Bronchial epithelial cell (primary cell): ENCODE measurements around the gene MID1IP1. TPM values are rescaled to one million over a fixed set of nuclear protein-coding genes. Genes with fewer than 3 reads are reported as not detected.

Source experiments
- DNase-seq: peaks from one replicate; pipeline ENCODE4 v3.0.0-alpha.2; 2010; ENCODE audit warnings: low read depth
- FAIRE-seq: peaks from 2 replicates; lab custom pipeline; 2011; peaks lifted over from hg19 to GRCh38; lab: Jason Lieb, UNC
- H3K27me3 ChIP-seq: 2 replicates; pipeline ENCODE4 v1.5.1; 2011; ENCODE audit warnings: low read length; ENCODE audit not compliant: control insufficient read depth, insufficient read depth
- H3K36me3 ChIP-seq: 2 replicates; pipeline ENCODE4 v1.5.1; 2011; ENCODE audit warnings: low read length; ENCODE audit not compliant: control insufficient read depth, insufficient read depth
- H3K4me3 ChIP-seq: 2 replicates; pipeline ENCODE4 v1.5.1; 2011; ENCODE audit warnings: mild to moderate bottlenecking, low read depth, low read length, control low read depth
- total RNA-seq: library from RNA; depleted of rRNA; stranded (reverse); fragments of >200 nt; gene quantifications from 2 replicates; pipeline ENCODE4 v1.2.1, GENCODE V29; 2014
- TF ChIP-seq, protein P1 (sequence below): IDR thresholded peaks from 2 replicates; pipeline ENCODE4 v1.5.1; 2011; ENCODE audit warnings: mild to moderate bottlenecking, moderate library complexity, low read length, control low read depth, inconsistent platforms; ENCODE audit not compliant: insufficient read depth, severe bottlenecking

MID1IP1 gene
- total RNA-seq, 1 donor from 2014 or later, result 127 TPM

DNA sequence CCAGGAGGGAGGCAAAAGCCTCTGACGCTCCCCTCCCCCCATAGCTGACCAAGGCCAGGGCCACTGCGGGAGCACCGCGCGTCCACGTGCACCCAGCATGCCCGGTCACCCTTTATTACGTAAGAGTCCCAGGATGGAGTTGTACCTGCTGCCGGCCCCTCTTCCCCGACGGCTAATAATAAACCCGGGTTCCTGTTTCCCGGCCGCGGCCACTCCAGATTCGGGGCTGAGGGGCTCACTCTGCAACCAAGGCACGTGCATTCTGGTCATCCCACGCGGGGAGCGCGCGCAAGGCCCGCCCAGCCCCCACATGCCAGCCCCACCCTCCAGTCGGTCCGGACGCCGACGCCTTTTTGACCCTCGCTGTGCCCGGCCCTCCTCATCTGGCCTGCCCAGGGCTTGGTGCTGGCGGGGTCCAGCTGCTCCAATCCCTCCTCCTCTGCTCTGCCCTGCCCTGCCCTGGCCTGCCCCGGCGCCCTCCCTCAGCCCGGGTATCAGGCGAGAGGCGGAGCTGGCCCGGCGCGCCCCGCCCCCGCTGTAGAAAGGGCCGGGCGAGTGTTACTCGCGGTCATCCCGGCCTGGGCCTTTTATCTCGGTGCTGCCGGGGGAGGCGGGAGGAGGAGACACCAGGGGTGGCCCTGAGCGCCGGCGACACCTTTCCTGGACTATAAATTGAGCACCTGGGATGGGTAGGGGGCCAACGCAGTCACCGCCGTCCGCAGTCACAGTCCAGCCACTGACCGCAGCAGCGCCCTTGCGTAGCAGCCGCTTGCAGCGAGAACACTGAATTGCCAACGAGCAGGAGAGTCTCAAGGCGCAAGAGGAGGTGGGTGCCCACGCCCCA is 2.6 kb downstream of the MID1IP1 start:
- H3K36me3 ChIP-seq, result peaks cover 4% of the 10 kb centered on the region
- H3K27me3 ChIP-seq, result no peaks in the 10 kb centered on the region
- FAIRE-seq (no peak), DNase-seq (peak; percentile 39)
- H3K4me3 ChIP-seq, result peak overlapping the region; percentile 68
- TF ChIP-seq, protein P1, sequence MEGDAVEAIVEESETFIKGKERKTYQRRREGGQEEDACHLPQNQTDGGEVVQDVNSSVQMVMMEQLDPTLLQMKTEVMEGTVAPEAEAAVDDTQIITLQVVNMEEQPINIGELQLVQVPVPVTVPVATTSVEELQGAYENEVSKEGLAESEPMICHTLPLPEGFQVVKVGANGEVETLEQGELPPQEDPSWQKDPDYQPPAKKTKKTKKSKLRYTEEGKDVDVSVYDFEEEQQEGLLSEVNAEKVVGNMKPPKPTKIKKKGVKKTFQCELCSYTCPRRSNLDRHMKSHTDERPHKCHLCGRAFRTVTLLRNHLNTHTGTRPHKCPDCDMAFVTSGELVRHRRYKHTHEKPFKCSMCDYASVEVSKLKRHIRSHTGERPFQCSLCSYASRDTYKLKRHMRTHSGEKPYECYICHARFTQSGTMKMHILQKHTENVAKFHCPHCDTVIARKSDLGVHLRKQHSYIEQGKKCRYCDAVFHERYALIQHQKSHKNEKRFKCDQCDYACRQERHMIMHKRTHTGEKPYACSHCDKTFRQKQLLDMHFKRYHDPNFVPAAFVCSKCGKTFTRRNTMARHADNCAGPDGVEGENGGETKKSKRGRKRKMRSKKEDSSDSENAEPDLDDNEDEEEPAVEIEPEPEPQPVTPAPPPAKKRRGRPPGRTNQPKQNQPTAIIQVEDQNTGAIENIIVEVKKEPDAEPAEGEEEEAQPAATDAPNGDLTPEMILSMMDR, result no peak

DNA sequence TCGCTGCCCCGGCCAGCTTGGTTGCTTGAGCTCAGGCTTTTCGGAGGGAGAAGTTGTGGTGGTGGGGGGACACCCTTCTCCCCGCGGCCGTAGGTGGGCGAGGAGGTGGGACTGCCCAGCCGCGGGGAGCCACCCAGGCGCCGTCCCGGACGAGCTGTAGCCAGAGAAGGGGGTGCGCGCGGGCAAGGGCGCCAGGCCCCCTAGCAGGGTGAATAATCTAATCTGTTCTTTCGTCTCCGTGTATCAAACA is 3.1 kb downstream of the MID1IP1 start:
- Histone ChIP-seq H3K36me3 (peaks cover 4% of the 10 kb centered on the region), H3K4me3 (peak overlapping the region; percentile 68), H3K27me3 (no peaks in the 10 kb centered on the region)
- FAIRE-seq, result no peak
- DNase-seq, result no peak
- TF ChIP-seq, protein P1, result no peak

DNA sequence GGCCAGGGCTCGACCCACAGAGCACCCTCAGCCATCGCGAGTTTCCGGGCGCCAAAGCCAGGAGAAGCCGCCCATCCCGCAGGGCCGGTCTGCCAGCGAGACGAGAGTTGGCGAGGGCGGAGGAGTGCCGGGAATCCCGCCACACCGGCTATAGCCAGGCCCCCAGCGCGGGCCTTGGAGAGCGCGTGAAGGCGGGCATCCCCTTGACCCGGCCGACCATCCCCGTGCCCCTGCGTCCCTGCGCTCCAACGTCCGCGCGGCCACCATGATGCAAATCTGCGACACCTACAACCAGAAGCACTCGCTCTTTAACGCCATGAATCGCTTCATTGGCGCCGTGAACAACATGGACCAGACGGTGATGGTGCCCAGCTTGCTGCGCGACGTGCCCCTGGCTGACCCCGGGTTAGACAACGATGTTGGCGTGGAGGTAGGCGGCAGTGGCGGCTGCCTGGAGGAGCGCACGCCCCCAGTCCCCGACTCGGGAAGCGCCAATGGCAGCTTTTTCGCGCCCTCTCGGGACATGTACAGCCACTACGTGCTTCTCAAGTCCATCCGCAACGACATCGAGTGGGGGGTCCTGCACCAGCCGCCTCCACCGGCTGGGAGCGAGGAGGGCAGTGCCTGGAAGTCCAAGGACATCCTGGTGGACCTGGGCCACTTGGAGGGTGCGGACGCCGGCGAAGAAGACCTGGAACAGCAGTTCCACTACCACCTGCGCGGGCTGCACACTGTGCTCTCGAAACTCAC is 3.6 kb downstream of the MID1IP1 start:
- no peak for FAIRE-seq
- TF ChIP-seq, protein P1, result no peak
- Histone ChIP-seq H3K4me3 (peak overlapping the region; percentile 68), H3K27me3 (no peaks in the 10 kb centered on the region), H3K36me3 (peaks cover 4% of the 10 kb centered on the region)
- no peak for DNase-seq

DNA sequence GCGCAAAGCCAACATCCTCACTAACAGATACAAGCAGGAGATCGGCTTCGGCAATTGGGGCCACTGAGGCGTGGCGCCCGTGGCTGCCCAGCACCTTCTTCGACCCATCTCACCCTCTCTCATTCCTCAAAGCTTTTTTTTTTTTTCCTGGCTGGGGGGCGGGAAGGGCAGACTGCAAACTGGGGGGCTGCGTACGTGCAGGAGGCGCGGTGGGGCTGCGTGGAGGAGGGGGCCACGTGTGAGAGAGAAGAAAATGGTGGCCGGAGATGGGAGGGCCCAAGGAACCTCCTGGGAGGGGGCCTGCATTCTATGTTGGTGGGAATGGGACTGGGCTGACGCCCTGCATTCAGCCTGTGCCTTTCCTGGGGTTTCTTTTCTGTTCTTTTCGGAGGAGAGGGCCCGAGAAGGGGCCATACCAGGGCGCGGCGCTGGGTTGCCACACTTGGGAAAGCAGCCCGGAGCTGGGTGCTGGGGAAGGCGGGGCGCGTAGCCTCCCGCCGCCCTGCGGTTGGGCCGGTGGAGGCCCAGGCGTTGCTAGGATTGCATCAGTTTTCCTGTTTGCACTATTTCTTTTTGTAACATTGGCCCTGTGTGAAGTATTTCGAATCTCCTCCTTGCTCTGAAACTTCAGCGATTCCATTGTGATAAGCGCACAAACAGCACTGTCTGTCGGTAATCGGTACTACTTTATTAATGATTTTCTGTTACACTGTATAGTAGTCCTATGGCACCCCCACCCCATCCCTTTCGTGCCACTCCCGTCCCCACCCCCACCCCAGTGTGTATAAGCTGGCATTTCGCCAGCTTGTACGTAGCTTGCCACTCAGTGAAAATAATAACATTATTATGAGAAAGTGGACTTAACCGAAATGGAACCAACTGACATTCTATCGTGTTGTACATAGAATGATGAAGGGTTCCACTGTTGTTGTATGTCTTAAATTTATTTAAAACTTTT is 4.5 kb downstream of the MID1IP1 start:
- FAIRE-seq (no peak), DNase-seq (peak; percentile 60)
- Histone ChIP-seq H3K36me3 (peaks cover 4% of the 10 kb centered on the region), H3K27me3 (no peaks in the 10 kb centered on the region), H3K4me3 (peak overlapping the region; percentile 68)
- TF ChIP-seq, protein P1, result no peak

DNA sequence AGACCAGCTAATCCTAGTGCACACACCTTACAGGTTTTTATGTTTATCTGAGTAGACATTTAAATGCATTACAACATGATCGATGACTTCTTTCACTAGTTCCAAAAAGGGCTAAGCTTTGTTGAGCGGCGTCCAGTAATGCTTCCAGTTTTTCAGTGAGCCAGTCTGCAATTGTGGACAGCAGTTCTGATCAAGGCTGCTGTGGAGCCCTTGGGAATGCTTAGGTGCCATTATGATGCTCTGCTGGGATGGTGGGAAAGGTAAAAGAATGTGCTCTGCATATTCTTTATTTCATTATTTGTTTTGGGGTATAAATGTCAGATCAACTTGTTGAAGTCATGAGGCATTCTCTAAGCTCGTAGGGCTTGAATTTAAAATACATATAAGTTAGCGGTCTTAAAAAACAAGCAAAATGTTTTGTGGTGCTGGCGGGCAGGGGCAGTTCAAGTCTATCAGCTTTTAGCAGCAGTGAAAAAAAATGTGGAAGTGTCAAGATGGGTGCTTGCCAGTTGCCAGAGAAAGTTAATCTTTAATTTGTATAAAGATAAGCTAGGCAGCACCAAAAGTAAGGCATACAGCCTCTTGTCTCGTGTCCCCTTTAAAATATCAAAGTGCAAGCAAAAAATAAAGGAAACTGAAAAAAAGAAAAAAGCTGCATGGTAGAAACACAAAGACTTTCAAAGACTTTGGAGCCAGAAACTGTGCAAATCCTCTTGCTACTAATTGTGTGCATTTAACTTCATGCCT is 5.8 kb downstream of the MID1IP1 start:
- TF ChIP-seq, protein P1, result no peak
- no peak for DNase-seq
- Histone ChIP-seq H3K27me3 (no peaks in the 10 kb centered on the region), H3K36me3 (peaks cover 4% of the 10 kb centered on the region), H3K4me3 (no peak overlapping the region)
- FAIRE-seq, result no peak
